KMS-11 (cell line): ENCODE measurements around the gene CEACAM16.
A peak's percentile ranks its signal among the peaks of the same experiment; 100 is the strongest.

Experiments
- H2AFZ ChIP-seq: fragments of 200-600 bp; sonication (generic); 2 replicates; pipeline ENCODE4 v1.6.1; 2016; ENCODE audit warnings: antibody characterized with exemption, mixed run types, low read depth
- H3K27ac ChIP-seq: fragments of 200-600 bp; sonication (generic); 2 replicates; pipeline ENCODE4 v1.6.1; 2016; ENCODE audit warnings: mild to moderate bottlenecking, mixed run types
- H3K27me3 ChIP-seq: fragments of 200-600 bp; sonication (generic); 2 replicates; pipeline ENCODE4 v1.6.1; 2017; ENCODE audit warnings: mild to moderate bottlenecking, low read depth, mixed run types, moderate library complexity; ENCODE audit not compliant: insufficient read depth
- H3K36me3 ChIP-seq: fragments of 200-600 bp; sonication (generic); 2 replicates; pipeline ENCODE4 v1.6.1; 2017; ENCODE audit warnings: mild to moderate bottlenecking, mixed run types; ENCODE audit not compliant: insufficient read depth
- H3K4me1 ChIP-seq: fragments of 200-600 bp; sonication (generic); 2 replicates; pipeline ENCODE4 v1.6.1; 2016; ENCODE audit warnings: mild to moderate bottlenecking, low read depth, mixed run types; ENCODE audit not compliant: poor library complexity, severe bottlenecking
- H3K4me2 ChIP-seq: fragments of 200-600 bp; sonication (generic); 2 replicates; pipeline ENCODE4 v1.7.0; 2016; ENCODE audit warnings: mild to moderate bottlenecking, mixed run types
- H3K4me3 ChIP-seq: fragments of 200-600 bp; sonication (generic); IDR thresholded peaks from 2 replicates; pipeline ENCODE4 v1.6.1; 2017; ENCODE audit warnings: low read depth, low read length, mixed read lengths; ENCODE audit not compliant: insufficient read depth
- H3K79me2 ChIP-seq: fragments of 200-600 bp; sonication (generic); 2 replicates; pipeline ENCODE4 v1.6.1; 2016; ENCODE audit warnings: low read depth, mixed run types; ENCODE audit not compliant: insufficient read depth
- H3K9ac ChIP-seq: fragments of 200-600 bp; sonication (generic); 2 replicates; pipeline ENCODE4 v1.6.1; 2016; ENCODE audit warnings: mild to moderate bottlenecking, mixed run types
- H4K20me1 ChIP-seq: fragments of 200-600 bp; sonication (generic); 2 replicates; pipeline ENCODE4 v1.6.1; 2016; ENCODE audit warnings: mild to moderate bottlenecking, mixed run types; ENCODE audit not compliant: insufficient read depth
- TF ChIP-seq, protein P1 (sequence below): fragments of 200-600 bp; sonication (generic); conservative IDR thresholded peaks from 2 replicates; pipeline ENCODE4 v1.6.1; 2017; ENCODE audit warnings: low read depth, mild to moderate bottlenecking, antibody characterized with exemption, low read length, moderate library complexity, mixed read lengths

The CEACAM16 gene

DNA sequence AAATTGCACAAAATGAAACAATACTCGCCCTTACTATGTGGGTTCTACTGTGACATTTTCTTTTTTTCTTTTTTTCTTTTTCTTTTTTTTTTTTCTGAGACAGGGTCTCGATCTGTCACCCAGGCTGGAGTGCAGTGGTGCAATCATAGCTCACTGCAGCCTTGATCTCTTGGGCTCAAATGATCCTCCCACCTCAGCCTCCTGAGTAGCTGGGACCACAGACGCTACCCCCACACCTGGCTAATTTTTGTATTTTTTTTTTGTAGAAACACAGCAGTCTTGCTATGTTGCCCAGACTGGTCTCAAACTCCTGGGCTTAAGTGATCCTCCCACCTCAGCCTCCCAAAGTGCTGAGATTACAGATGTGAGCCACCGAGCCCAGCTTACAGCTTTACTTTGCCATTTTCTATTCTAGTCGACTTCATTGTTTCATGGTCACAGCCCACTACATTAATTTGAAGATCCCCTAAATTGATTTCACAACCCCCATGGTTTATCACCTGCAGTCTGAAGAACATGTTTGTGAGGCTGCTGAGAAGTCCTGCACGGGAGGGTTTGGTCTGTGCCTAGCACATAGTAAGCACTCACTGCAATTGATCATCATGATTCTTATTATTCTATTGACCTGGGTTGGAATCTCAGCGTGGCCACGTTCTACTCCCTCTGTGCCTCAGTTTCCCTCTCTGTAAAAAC, 53.3 kb downstream of the CEACAM16 start:
- peak overlapping the region; percentile 14; the same call in 1 of the 2 replicates for H3K9ac ChIP-seq
- H2AFZ ChIP-seq, result no peak overlapping the region
- H3K27ac ChIP-seq, result peak overlapping the region; percentile 76
- peaks cover 55% of the 10 kb centered on the region for H3K4me1 ChIP-seq
- peak overlapping the region; percentile 93 for H3K4me2 ChIP-seq
- TF ChIP-seq, protein P1, sequence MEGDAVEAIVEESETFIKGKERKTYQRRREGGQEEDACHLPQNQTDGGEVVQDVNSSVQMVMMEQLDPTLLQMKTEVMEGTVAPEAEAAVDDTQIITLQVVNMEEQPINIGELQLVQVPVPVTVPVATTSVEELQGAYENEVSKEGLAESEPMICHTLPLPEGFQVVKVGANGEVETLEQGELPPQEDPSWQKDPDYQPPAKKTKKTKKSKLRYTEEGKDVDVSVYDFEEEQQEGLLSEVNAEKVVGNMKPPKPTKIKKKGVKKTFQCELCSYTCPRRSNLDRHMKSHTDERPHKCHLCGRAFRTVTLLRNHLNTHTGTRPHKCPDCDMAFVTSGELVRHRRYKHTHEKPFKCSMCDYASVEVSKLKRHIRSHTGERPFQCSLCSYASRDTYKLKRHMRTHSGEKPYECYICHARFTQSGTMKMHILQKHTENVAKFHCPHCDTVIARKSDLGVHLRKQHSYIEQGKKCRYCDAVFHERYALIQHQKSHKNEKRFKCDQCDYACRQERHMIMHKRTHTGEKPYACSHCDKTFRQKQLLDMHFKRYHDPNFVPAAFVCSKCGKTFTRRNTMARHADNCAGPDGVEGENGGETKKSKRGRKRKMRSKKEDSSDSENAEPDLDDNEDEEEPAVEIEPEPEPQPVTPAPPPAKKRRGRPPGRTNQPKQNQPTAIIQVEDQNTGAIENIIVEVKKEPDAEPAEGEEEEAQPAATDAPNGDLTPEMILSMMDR, result no peak
- H3K27me3 ChIP-seq, result no peaks in the 10 kb centered on the region
- peaks cover 55% of the 10 kb centered on the region for H3K79me2 ChIP-seq
- no peaks in the 10 kb centered on the region for H4K20me1 ChIP-seq
- H3K4me3 ChIP-seq, result no peak overlapping the region
- H3K36me3 ChIP-seq, result peaks cover 4% of the 10 kb centered on the region; the same call in 1 of the 2 replicates

DNA sequence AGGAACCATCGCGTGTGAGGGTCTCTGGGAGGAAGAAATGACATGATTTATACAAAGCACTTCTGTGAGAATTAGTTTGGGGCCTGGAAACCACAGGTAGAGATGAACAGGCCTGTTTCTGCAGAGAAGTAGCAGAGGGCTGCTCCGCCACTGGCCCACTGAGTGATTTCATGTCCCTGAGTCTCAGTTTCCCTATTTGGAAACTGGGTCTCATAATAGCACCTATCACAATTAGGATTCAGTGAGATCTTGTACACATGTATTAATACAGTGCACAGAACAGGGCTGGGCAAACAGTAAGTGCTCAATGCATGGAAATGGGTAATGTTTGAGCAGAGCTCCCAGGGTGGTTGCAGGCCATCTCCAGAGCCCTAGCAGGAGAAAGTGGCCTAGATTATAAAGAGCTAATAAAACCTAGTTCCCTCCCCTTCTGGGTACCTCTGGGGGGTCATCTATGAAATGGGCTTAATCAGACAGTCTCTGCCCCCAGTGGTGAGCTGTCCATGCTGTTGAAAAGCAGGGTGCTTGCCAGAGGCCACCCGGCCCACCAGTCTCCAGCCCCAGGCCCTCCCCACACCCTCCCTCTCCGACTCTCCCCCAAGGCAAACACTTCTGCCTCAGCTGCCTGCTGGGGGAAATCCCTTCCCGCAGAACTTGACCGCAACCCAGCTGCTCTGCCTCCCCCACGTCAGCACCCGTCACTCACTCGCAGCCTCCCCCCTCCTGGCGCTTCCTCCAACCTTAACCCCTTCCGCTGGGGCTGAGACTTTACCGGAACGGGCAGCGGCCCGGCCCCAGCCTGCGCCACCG, 54.1 kb downstream of the CEACAM16 start:
- no peaks in the 10 kb centered on the region for H3K27me3 ChIP-seq
- peak overlapping the region; percentile 76 for H3K27ac ChIP-seq
- peak overlapping the region; percentile 93 for H3K4me2 ChIP-seq
- no peak overlapping the region for H3K4me3 ChIP-seq
- H3K36me3 ChIP-seq, result peaks cover 4% of the 10 kb centered on the region; the same call in 1 of the 2 replicates
- TF ChIP-seq, protein P1, result no peak; the same call in 1 of the 2 replicates
- peaks cover 55% of the 10 kb centered on the region for H3K79me2 ChIP-seq
- H3K9ac ChIP-seq, result peak overlapping the region; percentile 14; the same call in 1 of the 2 replicates
- H2AFZ ChIP-seq, result no peak overlapping the region
- no peaks in the 10 kb centered on the region for H4K20me1 ChIP-seq
- H3K4me1 ChIP-seq, result peaks cover 55% of the 10 kb centered on the region

DNA sequence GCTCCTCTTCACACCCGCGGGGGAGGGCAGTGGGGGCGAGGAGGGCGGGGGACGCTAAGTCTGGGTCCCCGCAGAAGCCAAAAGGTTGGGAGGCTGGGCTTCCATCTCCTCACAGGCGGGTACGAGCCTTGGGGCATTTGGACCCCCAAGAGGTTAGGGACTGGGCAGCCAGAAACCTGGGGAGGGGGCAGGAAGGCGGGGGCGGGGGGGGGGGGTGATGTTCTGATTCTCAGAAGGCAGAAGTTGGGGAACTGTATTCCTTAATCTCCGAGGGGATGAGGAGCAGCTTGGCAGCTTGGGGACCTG, 54.6 kb downstream of the CEACAM16 start:
- peak overlapping the region; percentile 85 for H3K27ac ChIP-seq
- peaks cover 55% of the 10 kb centered on the region for H3K79me2 ChIP-seq
- no peaks in the 10 kb centered on the region for H3K27me3 ChIP-seq
- peak overlapping the region; percentile 100; the same call in 1 of the 2 replicates for H3K4me2 ChIP-seq
- no peaks in the 10 kb centered on the region for H4K20me1 ChIP-seq
- no peak overlapping the region for H2AFZ ChIP-seq
- peaks cover 55% of the 10 kb centered on the region for H3K4me1 ChIP-seq
- H3K4me3 ChIP-seq, result no peak overlapping the region
- TF ChIP-seq, protein P1, result no peak
- H3K9ac ChIP-seq, result peak overlapping the region; percentile 77; the same call in 1 of the 2 replicates
- H3K36me3 ChIP-seq, result peaks cover 4% of the 10 kb centered on the region; the same call in 1 of the 2 replicates

DNA sequence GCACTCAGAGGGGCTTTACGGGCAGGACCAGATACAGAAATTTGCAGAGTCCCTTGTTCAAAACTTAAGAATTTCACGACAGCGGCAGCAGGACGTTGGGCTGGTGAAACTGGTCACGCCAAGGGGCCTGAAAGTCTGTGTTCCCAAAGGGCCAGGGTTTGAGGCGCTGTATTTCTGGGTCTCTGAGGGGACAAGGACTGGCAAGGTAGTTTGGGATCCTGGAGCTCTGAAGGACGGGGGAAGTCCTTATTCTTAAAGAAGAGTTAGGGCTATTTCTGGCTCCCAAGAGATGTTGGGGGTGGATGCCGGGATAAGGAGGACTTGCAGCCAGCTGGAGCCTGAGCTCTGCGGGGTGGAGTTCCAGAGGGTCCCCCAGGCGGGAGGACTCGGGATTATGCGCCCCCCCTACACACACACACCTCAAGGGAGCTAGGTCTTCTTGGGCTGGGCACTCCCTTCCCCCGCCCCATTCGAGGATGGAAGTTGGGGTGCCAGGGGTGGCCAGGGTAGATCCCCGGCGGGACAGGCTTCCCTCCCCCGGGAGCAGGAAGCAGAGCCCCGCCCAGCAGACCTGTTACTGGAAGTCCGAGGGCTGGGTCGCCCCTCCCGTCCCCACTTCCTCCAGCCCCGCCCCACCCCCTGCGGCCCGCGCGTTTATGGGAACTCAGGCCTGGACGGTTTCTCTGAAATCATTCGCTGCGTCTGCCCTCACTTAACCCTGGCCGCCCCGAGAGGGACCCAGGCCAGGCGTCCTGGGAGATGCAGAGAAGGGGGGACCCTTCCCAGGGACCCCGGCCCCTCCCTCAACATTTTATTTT, 55.2 kb downstream of the CEACAM16 start:
- Histone ChIP-seq H3K4me3 (no peak overlapping the region), H2AFZ (peak overlapping the region; percentile 41), H3K4me1 (peaks cover 57% of the 10 kb centered on the region), H3K79me2 (peaks cover 52% of the 10 kb centered on the region), H4K20me1 (no peaks in the 10 kb centered on the region), H3K4me2 (peak overlapping the region; percentile 100), H3K9ac (peak overlapping the region; percentile 77), H3K27ac (peak overlapping the region; percentile 85), H3K36me3 (peaks cover 4% of the 10 kb centered on the region; the same call in 1 of the 2 replicates), H3K27me3 (no peaks in the 10 kb centered on the region)
- TF ChIP-seq, protein P1, result no peak
